CD8-positive, alpha-beta memory T cell (primary cell): ENCODE data around the gene HEPACAM. TPM values are rescaled to one million over a fixed set of nuclear protein-coding genes. Genes with fewer than 3 reads are reported as not detected.
A peak's percentile ranks its signal among the peaks of the same experiment; 100 is the strongest.

Experiments
- CTCF ChIA-PET: fragments of 350-600 bp; sonication (Branson Sonifier 250); formaldehyde crosslinking; loops from one replicate; lab custom pipeline; 2021; ENCODE audit warnings: antibody characterized with exemption; lab: Charles Lee
- POLR2A ChIA-PET: fragments of 350-600 bp; sonication (Branson Sonifier 250); formaldehyde crosslinking; loops from one replicate; lab custom pipeline; 2021; ENCODE audit warnings: antibody characterized with exemption; lab: Charles Lee
- DNase-seq, 5 donors: peaks; one replicate each; pipeline versions ENCODE4 v3.0.0 to v3.0.0-alpha.2; 2020 to 2022; ENCODE audit warnings: mixed read lengths in 1 of 5
- H3K27ac ChIP-seq: one replicate; pipeline ENCODE4 v1.7.0; 2013; ENCODE audit warnings: low read depth, mild to moderate bottlenecking, low read length, moderate library complexity
- H3K27me3 ChIP-seq: 2 replicates; pipeline ENCODE4 v1.7.0; 2013; ENCODE audit warnings: low read length, mild to moderate bottlenecking; ENCODE audit not compliant: insufficient read depth, poor library complexity, severe bottlenecking
- H3K36me3 ChIP-seq: 2 replicates; pipeline ENCODE4 v1.7.0; 2013; ENCODE audit warnings: mild to moderate bottlenecking, low read length, moderate library complexity; ENCODE audit not compliant: insufficient read depth
- H3K4me1 ChIP-seq: 2 replicates; pipeline ENCODE4 v1.7.0; 2013; ENCODE audit warnings: mild to moderate bottlenecking, low read length, moderate library complexity; ENCODE audit not compliant: insufficient read depth
- H3K4me3 ChIP-seq: 2 replicates; pipeline ENCODE4 v1.7.0; 2013; ENCODE audit warnings: mild to moderate bottlenecking, low read length
- H3K9me3 ChIP-seq: 2 replicates; pipeline ENCODE4 v1.7.0; 2013; ENCODE audit warnings: mild to moderate bottlenecking, low read length
- H3K27ac Mint-ChIP-seq, 8 donors: one replicate each; pipeline ENCODE4 v1.8.0; 2020 to 2021; ENCODE audit warnings: mixed read lengths in 8 of 8, mild to moderate bottlenecking in 6 of 8, inconsistent platforms in 3 of 8, moderate library complexity in 3 of 8
- H3K27me3 Mint-ChIP-seq, 2 donors: one replicate each; pipeline ENCODE4 v1.8.0; 2020 to 2021; ENCODE audit warnings: mixed read lengths in 2 of 2, mild to moderate bottlenecking in 1 of 2, moderate library complexity in 1 of 2
- H3K36me3 Mint-ChIP-seq, 3 donors: one replicate each; pipeline ENCODE4 v1.8.0; 2020 to 2021; ENCODE audit warnings: mixed read lengths in 3 of 3, inconsistent platforms in 1 of 3, mild to moderate bottlenecking in 1 of 3
- H3K4me1 Mint-ChIP-seq, 3 donors: one replicate each; pipeline ENCODE4 v1.8.0; 2020 to 2021; ENCODE audit warnings: mixed read lengths in 3 of 3, inconsistent platforms in 1 of 3, mild to moderate bottlenecking in 1 of 3
- H3K4me3 Mint-ChIP-seq, 7 donors: one replicate each; pipeline ENCODE4 v1.8.0; 2020 to 2021; ENCODE audit warnings: mixed read lengths in 7 of 7, mild to moderate bottlenecking in 6 of 7, moderate library complexity in 4 of 7, inconsistent platforms in 2 of 7
- H3K9me3 Mint-ChIP-seq, 5 donors: one replicate each; pipeline ENCODE4 v1.8.0; 2020 to 2022; ENCODE audit warnings: mixed read lengths in 5 of 5, mild to moderate bottlenecking in 3 of 5, moderate library complexity in 2 of 5, inconsistent platforms in 1 of 5
- polyA plus RNA-seq: library from polyadenylated mRNA; unstranded; fragments of 300-500 nt; fragmentation: Illumina TruSeq; gene quantifications from one replicate; pipeline ENCODE4 v1.2.3, GENCODE V29; 2021
- total RNA-seq, 2 experiments: library from RNA; stranded (reverse); gene quantifications; one replicate each; pipeline ENCODE4 v1.2.3, GENCODE V29; 2021

The HEPACAM gene
- total and polyA plus RNA-seq, 3 experiments from 2014 or later = not detected

GRCh38 chr11:124942466-124943253 lies 6.8 kb upstream of the HEPACAM start:
- no peak for DNase-seq
- Mint-ChIP-seq H3K4me3 (peak overlapping the region in 1 of 7 donors; percentile 54), H3K27ac (peak overlapping the region in 4 of 8 donors; percentile 21 to 79 (median 58)), H3K4me1 (peaks cover 7 to 12% (median 10%) of the 10 kb centered on the region in 3 donors), H3K27me3 (peaks cover 3 to 11% of the 10 kb centered on the region in 2 donors), H3K36me3 (peaks cover 0 to 7% (median 0%) of the 10 kb centered on the region in 3 donors), H3K9me3 (no peaks in the 10 kb centered on the region)
- no peaks in the 10 kb centered on the region for H3K36me3 ChIP-seq
- H3K27me3 ChIP-seq = no peaks in the 10 kb centered on the region
- no peak overlapping the region for H3K27ac ChIP-seq
- H3K4me3 ChIP-seq = no peak overlapping the region
- CTCF ChIA-PET = interaction anchor here (1.4 kb wide), 1 partner anchor 66 kb away, joined by 6 read pairs; no protein-coding TSS in a partner anchor
- peaks cover 15% of the 10 kb centered on the region for H3K4me1 ChIP-seq
- POLR2A ChIA-PET = no interaction called here
- no peaks in the 10 kb centered on the region for H3K9me3 ChIP-seq

- H3K27me3 ChIP-seq = no peaks in the 10 kb centered on the region
- Mint-ChIP-seq H3K4me1 (peaks cover 7 to 12% (median 10%) of the 10 kb centered on the region in 3 donors), H3K4me3 (no peak overlapping the region), H3K27ac (no peak overlapping the region), H3K36me3 (peaks cover 0 to 4% (median 0%) of the 10 kb centered on the region in 3 donors), H3K27me3 (peaks cover 5 to 17% of the 10 kb centered on the region in 2 donors), H3K9me3 (no peaks in the 10 kb centered on the region)
- H3K27ac ChIP-seq = no peak overlapping the region
- no peaks in the 10 kb centered on the region for H3K9me3 ChIP-seq
- CTCF ChIA-PET = interaction anchor here (0.7 kb wide), 1 partner anchor 200 kb away, joined by 3 read pairs; no protein-coding TSS in a partner anchor
- no peak for DNase-seq
- POLR2A ChIA-PET = no interaction called here
- peaks cover 15% of the 10 kb centered on the region for H3K4me1 ChIP-seq
- H3K4me3 ChIP-seq = no peak overlapping the region
- H3K36me3 ChIP-seq = no peaks in the 10 kb centered on the region
Observed at GRCh38 chr11:124941703-124942102, 5.9 kb upstream of the HEPACAM start.

- H3K27me3 Mint-ChIP-seq = peaks cover 7 to 28% of the 10 kb centered on the region in 2 donors
- no peaks in the 10 kb centered on the region for H3K9me3 Mint-ChIP-seq
- CTCF ChIA-PET = no interaction called here
- POLR2A ChIA-PET = no interaction called here
- H3K4me3 Mint-ChIP-seq = no peak overlapping the region
- peaks cover 6 to 9% (median 8%) of the 10 kb centered on the region in 3 donors for H3K4me1 Mint-ChIP-seq
- no peaks in the 10 kb centered on the region for H3K36me3 ChIP-seq
- H3K27me3 ChIP-seq = no peaks in the 10 kb centered on the region
- no peaks in the 10 kb centered on the region for H3K9me3 ChIP-seq
- no peak overlapping the region for H3K27ac Mint-ChIP-seq
- no peaks in the 10 kb centered on the region for H3K36me3 Mint-ChIP-seq
- H3K4me1 ChIP-seq = peaks cover 14% of the 10 kb centered on the region
- no peak overlapping the region for H3K27ac ChIP-seq
- H3K4me3 ChIP-seq = no peak overlapping the region
- DNase-seq = no peak
Observed at GRCh38 chr11:124938970-124939369, 3.1 kb upstream of the HEPACAM start.

- H3K36me3 Mint-ChIP-seq = no peaks in the 10 kb centered on the region
- no peaks in the 10 kb centered on the region for H3K9me3 ChIP-seq
- H3K4me1 ChIP-seq = peaks cover 8% of the 10 kb centered on the region
- H3K4me3 ChIP-seq = no peak overlapping the region
- peaks cover 7 to 28% of the 10 kb centered on the region in 2 donors for H3K27me3 Mint-ChIP-seq
- no peak overlapping the region for H3K4me3 Mint-ChIP-seq
- H3K36me3 ChIP-seq = no peaks in the 10 kb centered on the region
- no peaks in the 10 kb centered on the region for H3K9me3 Mint-ChIP-seq
- POLR2A ChIA-PET = no interaction called here
- H3K27me3 ChIP-seq = no peaks in the 10 kb centered on the region
- CTCF ChIA-PET = interaction anchor here (1.2 kb wide), 1 partner anchor 16 kb away, joined by 3 read pairs; the partner anchor contains the start of gene CCDC15
- peaks cover 0 to 2% (median 2%) of the 10 kb centered on the region in 3 donors for H3K4me1 Mint-ChIP-seq
- no peak for DNase-seq
- H3K27ac Mint-ChIP-seq = peak overlapping the region in 2 of 8 donors; percentile 9 to 75
- no peak overlapping the region for H3K27ac ChIP-seq
Observed at GRCh38 chr11:124938206-124938765, 2.4 kb upstream of the HEPACAM start.

GRCh38 chr11:124937336-124937935 lies 1.6 kb upstream of the HEPACAM start:
- H3K9me3 ChIP-seq = no peaks in the 10 kb centered on the region
- Mint-ChIP-seq H3K36me3 (no peaks in the 10 kb centered on the region), H3K4me3 (no peak overlapping the region), H3K27me3 (peaks cover 7 to 28% of the 10 kb centered on the region in 2 donors), H3K4me1 (no peaks in the 10 kb centered on the region), H3K27ac (peak overlapping the region in 1 of 8 donors; percentile 38), H3K9me3 (no peaks in the 10 kb centered on the region)
- DNase-seq = no peak
- no peaks in the 10 kb centered on the region for H3K27me3 ChIP-seq
- POLR2A ChIA-PET = no interaction called here
- no peak overlapping the region for H3K27ac ChIP-seq
- CTCF ChIA-PET = interaction anchor here (0.9 to 1.2 kb wide), 2 partner anchors 17 to 409 kb away, joined by 3 read pairs; partner anchors contain the start of gene CCDC15
- H3K36me3 ChIP-seq = no peaks in the 10 kb centered on the region
- no peak overlapping the region for H3K4me3 ChIP-seq
- H3K4me1 ChIP-seq = no peaks in the 10 kb centered on the region

- Histone ChIP-seq H3K36me3 (no peaks in the 10 kb centered on the region), H3K4me1 (no peaks in the 10 kb centered on the region), H3K27me3 (no peaks in the 10 kb centered on the region), H3K27ac (no peak overlapping the region), H3K9me3 (no peaks in the 10 kb centered on the region), H3K4me3 (no peak overlapping the region)
- CTCF ChIA-PET = interaction anchor here (1.2 to 1.5 kb wide), 2 partner anchors 15 to 59 kb away, joined by 3 to 6 read pairs; no protein-coding TSS in a partner anchor
- Mint-ChIP-seq H3K27ac (no peak overlapping the region), H3K4me1 (peaks cover 0 to 9% (median 4%) of the 10 kb centered on the region in 3 donors), H3K9me3 (no peaks in the 10 kb centered on the region), H3K4me3 (no peak overlapping the region), H3K27me3 (peaks cover 7 to 26% of the 10 kb centered on the region in 2 donors), H3K36me3 (no peaks in the 10 kb centered on the region)
- POLR2A ChIA-PET = no interaction called here
- no peak for DNase-seq
Observed at GRCh38 chr11:124934862-124935547, 842 bp downstream of the HEPACAM start.

GRCh38 chr11:124930799-124931198 lies 5.0 kb downstream of the HEPACAM start:
- H3K27ac Mint-ChIP-seq = peak overlapping the region in 1 of 8 donors; percentile 24
- ChIA-PET POLR2A (no interaction called here), CTCF (interaction anchor here (1.4 kb wide), 1 partner anchor 19 kb away, joined by 4 read pairs; no protein-coding TSS in a partner anchor)

More at GRCh38 chr11:124930799-124931198, 5.0 kb downstream of the HEPACAM start:
- no peaks in the 10 kb centered on the region for H3K9me3 Mint-ChIP-seq
- no peak overlapping the region for H3K4me3 Mint-ChIP-seq
- no peaks in the 10 kb centered on the region for H3K4me1 ChIP-seq
- no peak overlapping the region for H3K27ac ChIP-seq
- no peaks in the 10 kb centered on the region for H3K36me3 ChIP-seq
- no peaks in the 10 kb centered on the region for H3K36me3 Mint-ChIP-seq
- H3K4me1 Mint-ChIP-seq = peaks cover 0 to 9% (median 4%) of the 10 kb centered on the region in 3 donors
- no peaks in the 10 kb centered on the region for H3K9me3 ChIP-seq
- H3K27me3 ChIP-seq = no peaks in the 10 kb centered on the region
- H3K27me3 Mint-ChIP-seq = peaks cover 0 to 5% of the 10 kb centered on the region in 2 donors
- DNase-seq = no peak
- H3K4me3 ChIP-seq = no peak overlapping the region
